HG03442 (cell line): ENCODE results near the gene GALC.

Source experiments
- ATAC-seq: cut with Tn5 transposase; IDR thresholded peaks from one replicate; pipeline ENCODE4 v1.9.1; 2021; ENCODE audit warnings: mild to moderate bottlenecking, moderate library complexity; ENCODE audit not compliant: unreplicated experiment

Gene GALC

GRCh38 chr14:87960013-87960787, 32.8 kb downstream of the GALC start:
- ATAC-seq, result no peak

GRCh38 chr14:87955501-87955900, 37.5 kb downstream of the GALC start:
- ATAC-seq, result no peak

GRCh38 chr14:87952307-87953094, 40.5 kb downstream of the GALC start:
- peak; percentile 84 for ATAC-seq

DNA sequence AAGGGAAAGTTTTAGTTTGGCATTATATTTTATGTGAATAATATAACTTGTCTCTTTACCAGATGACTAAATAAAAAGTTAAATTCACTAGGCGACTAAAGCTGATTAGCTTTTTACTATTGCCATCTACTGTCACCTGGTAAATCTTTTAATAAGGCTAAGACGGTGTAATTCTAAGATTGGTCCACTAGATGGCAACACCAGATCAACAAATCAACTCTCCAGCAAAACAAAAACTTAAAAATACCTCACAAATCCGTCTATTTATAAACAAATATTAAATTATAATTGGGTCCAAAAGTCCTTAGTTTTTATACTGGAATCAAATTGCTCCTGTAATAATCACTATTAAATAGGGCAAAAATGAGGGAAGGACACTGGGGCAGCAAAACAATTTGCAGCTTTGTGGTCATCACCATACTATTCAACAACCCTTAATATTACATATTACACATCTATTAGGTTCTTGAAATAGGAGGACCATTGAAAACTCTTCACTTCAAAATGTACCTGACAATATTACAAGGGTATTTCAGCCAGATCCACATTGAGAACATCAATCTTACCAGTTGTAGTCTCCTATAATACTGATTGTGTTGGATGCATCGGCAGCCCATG, 47.9 kb downstream of the GALC start:
- no peak for ATAC-seq

DNA sequence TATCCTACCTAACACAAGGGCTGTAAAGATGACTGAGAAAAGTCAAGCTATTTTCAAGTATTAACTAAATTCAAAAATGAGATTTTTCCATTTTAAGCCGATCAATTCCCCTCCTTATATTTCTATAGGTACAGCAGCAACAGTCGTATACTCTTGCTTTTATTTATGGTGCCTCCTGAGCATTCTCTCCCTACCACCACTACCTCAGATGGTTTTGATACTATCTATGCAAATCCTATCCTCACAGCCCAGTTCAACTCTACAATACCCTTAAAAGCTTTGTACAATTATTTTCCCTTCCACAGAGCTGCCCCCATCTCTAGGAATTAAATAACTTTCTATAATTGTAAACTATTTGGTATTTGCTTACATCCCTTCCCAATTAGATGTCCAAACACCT, 52.1 kb downstream of the GALC start:
- peak; percentile 28 for ATAC-seq

GRCh38 chr14:87940382-87940781, 52.6 kb downstream of the GALC start:
- ATAC-seq, result peak; percentile 99

DNA sequence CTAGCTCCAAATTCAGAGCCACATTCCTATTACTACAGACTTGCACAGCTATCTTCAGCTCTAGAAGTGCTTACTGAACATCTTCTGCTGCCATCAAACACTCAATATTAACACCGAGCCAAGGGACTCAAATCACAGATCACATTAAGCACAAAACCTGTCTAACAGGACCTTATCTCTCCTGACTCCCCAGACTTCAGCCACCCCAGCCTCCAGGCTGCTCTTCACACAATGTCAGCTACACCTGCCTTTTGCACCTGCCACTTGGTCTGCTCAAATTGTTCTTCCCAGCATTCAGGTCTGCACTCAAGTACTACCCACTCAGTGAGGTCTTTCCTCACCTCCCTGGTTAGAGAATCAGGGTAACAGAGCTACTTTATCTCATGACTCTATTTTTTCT, 57.1 kb downstream of the GALC start:
- ATAC-seq, result no peak

GRCh38 chr14:87935081-87935828, 57.7 kb downstream of the GALC start:
- no peak for ATAC-seq

GRCh38 chr14:87934185-87934584, 58.8 kb downstream of the GALC start:
- no peak for ATAC-seq

DNA sequence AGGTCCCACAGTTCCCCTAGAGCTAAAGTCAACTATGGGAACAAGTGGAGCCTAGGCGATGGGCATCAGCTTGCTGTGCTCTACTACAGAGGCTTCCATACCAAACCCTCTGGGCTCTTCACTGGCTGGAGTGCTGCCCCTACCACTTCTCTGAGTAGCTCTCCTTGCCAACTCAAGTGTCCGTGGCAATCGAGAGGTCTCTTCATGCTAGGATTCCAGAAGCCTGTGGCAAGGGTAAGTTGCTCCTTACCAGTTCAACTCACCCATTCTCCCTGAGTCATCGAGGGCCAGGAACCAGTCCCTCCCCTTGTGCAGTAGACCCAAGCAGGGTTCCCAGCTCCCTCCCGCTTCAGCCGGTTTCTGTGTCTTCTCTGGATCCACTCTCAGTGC, 76.1 kb downstream of the GALC start:
- ATAC-seq, result no peak

- no peak for ATAC-seq
These were observed 76.7 kb downstream of the GALC start for GRCh38 chr14:87916103-87916885.

- no peak for ATAC-seq
These were observed 84.4 kb downstream of the GALC start for GRCh38 chr14:87908550-87908949.

DNA sequence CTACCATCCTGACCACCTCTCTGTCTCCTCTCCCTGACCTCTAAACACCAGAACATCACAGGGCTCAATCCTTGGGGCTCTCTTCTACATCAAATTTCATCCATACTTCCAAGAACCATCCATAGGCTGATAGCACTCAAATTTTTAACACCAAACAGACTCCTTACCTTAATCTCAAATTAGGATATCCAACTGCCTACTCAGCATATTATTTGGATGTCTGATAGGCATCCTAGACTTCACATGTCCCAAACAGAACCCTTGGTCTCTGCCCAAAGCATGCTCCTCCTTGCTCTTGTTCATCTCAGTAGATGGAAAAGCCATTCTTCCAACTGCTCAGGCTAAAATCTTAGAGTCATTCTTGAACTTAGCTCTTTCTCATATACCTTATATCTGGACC, 91.3 kb downstream of the GALC start:
- ATAC-seq, result no peak

DNA sequence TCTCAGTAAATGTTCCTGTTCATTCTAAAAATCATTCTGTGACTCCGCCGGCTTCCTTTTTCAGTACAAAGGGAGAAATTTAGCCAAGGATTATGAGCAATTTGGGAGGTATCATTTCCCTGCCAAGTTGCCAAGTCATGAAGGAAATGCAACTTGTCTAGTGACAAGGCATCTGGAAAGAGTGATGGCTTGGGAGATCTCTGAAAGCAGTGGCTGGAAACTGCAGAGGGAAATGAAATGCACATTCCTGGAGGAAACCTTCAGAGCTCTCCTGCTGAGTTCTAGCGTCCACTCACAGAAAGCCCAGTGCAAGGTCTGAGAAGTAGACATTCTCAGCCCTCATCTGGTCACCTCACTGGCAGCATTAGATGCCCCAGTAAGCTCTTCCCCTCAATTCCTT, 91.7 kb downstream of the GALC start:
- ATAC-seq, result no peak

DNA sequence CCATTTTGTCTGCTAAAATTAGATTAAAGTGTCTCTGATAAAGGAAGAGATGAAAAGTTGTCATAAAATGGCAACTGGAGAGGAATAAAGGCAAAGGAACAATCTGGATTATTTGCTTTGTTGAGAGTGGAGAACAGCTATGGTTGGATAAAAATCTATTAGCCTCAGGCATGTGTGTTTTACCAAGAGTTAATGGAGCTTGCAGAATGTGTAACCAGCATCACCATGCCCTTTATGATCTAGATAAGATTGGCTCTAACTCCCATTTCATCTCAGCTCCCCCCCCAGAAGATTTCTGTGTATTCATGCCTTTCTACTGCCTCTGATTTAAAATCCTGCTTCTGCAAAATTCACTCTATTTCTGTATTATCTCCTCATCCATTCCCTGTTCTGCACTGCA, 93.8 kb downstream of the GALC start:
- no peak for ATAC-seq

GRCh38 chr14:87898301-87898700, 94.7 kb downstream of the GALC start:
- ATAC-seq, result no peak

DNA sequence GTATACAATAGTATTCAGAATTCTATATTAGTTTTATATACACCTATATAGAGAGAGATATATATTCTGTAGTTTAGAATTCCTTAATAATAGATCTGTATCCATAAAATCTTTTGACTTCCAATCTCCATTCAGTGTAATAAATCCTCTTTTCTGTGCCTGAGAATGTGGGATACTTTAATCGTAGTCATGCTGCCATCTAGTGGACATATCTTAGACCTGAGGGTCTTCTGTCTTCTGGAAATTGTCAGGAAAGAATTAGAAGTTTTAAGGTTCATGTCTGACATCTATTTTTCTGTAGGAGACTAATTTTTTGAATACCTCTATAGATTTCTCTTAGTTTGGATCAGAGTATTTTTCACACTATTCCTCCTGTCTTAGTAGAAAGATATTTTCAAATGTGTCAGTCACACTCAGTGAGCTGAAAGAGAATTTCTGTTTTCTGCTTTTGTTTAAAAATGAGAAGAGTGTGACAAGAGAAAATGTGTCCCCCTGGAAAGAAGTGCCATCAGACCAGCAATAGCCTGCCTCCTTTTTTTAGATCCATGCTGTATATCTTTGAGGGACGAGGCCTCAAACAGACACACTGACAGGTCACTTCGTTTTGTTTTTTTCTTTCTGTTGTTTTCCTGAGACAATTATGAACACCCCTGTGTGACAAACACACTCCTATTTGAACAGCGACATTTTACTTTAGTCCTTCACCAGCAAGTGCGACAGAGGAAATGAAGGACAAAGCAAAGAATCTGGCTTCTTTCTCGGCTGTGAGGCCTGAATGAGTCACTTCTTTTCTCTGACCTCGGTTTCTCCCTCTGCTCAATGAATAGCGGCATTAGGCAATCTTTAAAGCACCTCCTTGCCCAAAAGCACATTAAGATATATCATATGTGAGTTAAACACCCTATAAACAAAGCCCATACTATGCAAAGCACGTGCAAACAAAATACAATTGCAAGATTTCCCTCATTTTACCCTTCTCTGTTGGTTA, 96.3 kb downstream of the GALC start:
- ATAC-seq, result no peak

DNA sequence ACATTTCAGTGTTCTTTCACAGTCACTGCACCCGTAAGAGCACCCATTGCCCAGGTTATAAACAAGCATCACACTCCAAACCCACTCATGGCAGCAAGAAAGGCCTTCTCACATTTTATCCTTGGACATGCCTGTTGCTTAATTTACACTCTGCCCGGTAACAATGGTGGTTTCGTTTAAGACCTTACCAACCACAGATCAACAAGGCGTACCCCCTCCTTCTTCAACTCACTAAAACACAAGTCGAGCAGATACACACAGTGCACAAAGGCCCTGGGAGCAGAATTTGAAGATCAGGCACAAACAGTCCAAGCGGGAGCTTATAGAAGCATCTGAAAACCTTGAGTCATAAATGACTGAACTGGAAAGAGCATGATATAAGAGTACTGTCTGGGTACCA, 98.1 kb downstream of the GALC start:
- ATAC-seq, result no peak

- no peak for ATAC-seq
These were observed 100.2 kb downstream of the GALC start for GRCh38 chr14:87892763-87893162.
